Kidney epithelial cell (primary cell): ENCODE measurements around the gene TUBA4B. TPM values are rescaled to one million over a fixed set of nuclear protein-coding genes. Genes with fewer than 3 reads are reported as not detected.

Experiments used
- DNase-seq: peaks from one replicate; pipeline ENCODE4 v3.0.0-alpha.2; 2010; ENCODE audit warnings: low read depth
- H3K27me3 ChIP-seq: 2 replicates; pipeline ENCODE4 v1.6.0; 2011; ENCODE audit warnings: low read length; ENCODE audit not compliant: control insufficient read depth, insufficient read depth
- H3K36me3 ChIP-seq: 2 replicates; pipeline ENCODE4 v1.5.1; 2011; ENCODE audit warnings: low read length; ENCODE audit not compliant: control insufficient read depth, insufficient read depth
- H3K4me3 ChIP-seq: 2 replicates; pipeline ENCODE4 v1.5.1; 2011; ENCODE audit warnings: low read depth, mild to moderate bottlenecking, control low read depth, low read length
- total RNA-seq: library from RNA; depleted of rRNA; stranded (reverse); fragments of >200 nt; gene quantifications from 2 replicates; pipeline ENCODE4 v1.2.3, GENCODE V29; 2015
- TF ChIP-seq, protein P1 (sequence below): IDR thresholded peaks from 2 replicates; pipeline ENCODE4 v1.5.1; 2011; ENCODE audit warnings: mild to moderate bottlenecking, moderate library complexity, low read length, control low read depth, inconsistent platforms; ENCODE audit not compliant: insufficient read depth, poor library complexity, severe bottlenecking

Gene TUBA4B
- total RNA-seq, 1 donor from 2014 or later, result not detected

DNA sequence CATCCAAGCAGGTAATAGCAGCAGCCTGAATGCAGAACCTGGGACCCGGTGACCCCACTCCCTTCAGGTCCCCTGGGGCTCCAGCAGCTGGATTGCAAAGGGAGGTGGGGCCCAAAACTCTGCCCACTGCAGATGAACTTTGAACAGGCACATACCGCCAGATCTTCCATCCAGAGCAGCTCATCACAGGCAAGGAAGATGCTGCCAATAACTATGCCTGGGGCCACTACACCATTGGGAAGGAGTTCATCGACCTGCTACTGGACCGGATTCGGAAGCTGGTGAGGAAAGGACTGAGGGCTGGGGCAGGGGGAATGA, 17.0 kb downstream of the TUBA4B start:
- TF ChIP-seq, protein P1, sequence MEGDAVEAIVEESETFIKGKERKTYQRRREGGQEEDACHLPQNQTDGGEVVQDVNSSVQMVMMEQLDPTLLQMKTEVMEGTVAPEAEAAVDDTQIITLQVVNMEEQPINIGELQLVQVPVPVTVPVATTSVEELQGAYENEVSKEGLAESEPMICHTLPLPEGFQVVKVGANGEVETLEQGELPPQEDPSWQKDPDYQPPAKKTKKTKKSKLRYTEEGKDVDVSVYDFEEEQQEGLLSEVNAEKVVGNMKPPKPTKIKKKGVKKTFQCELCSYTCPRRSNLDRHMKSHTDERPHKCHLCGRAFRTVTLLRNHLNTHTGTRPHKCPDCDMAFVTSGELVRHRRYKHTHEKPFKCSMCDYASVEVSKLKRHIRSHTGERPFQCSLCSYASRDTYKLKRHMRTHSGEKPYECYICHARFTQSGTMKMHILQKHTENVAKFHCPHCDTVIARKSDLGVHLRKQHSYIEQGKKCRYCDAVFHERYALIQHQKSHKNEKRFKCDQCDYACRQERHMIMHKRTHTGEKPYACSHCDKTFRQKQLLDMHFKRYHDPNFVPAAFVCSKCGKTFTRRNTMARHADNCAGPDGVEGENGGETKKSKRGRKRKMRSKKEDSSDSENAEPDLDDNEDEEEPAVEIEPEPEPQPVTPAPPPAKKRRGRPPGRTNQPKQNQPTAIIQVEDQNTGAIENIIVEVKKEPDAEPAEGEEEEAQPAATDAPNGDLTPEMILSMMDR, result no peak

GRCh38 chr2:219271021-219271420, 18.0 kb downstream of the TUBA4B start:
- no peak for DNase-seq
- no peaks in the 10 kb centered on the region for H3K36me3 ChIP-seq
- no peaks in the 10 kb centered on the region for H3K27me3 ChIP-seq
- TF ChIP-seq, protein P1, result no peak
- no peak overlapping the region for H3K4me3 ChIP-seq

More for the DNA sequence above, 17.0 kb downstream of the TUBA4B start:
- no peaks in the 10 kb centered on the region for H3K27me3 ChIP-seq
- no peak for DNase-seq
- no peak overlapping the region for H3K4me3 ChIP-seq
- H3K36me3 ChIP-seq, result no peaks in the 10 kb centered on the region

DNA sequence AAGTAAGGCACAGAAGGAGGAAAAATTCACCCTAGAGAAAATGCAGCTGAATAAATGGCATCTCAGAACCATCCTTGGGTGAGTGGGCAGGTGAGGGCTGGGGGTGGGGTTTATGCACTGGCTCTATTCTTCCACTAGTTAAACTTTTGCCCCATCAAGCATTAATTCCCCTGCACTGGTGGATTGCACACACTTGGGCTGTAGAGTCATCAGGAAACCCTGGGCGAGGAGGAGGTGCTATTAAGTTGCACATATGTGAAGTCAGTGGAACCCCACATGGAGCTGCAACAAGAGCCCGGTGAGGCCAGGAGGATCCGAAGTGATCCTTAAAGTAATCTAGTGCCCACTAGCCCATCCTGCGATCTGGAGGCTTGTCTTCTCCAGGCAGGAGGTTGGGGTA, 19.3 kb downstream of the TUBA4B start:
- H3K27me3 ChIP-seq, result no peaks in the 10 kb centered on the region
- H3K4me3 ChIP-seq, result no peak overlapping the region
- TF ChIP-seq, protein P1, result no peak
- DNase-seq, result no peak
- H3K36me3 ChIP-seq, result no peaks in the 10 kb centered on the region

- TF ChIP-seq, protein P1, result no peak
- Histone ChIP-seq H3K4me3 (no peak overlapping the region), H3K36me3 (no peaks in the 10 kb centered on the region), H3K27me3 (no peaks in the 10 kb centered on the region)
- DNase-seq, result no peak
Observed at GRCh38 chr2:219272995-219273394, 20.0 kb downstream of the TUBA4B start.

DNA sequence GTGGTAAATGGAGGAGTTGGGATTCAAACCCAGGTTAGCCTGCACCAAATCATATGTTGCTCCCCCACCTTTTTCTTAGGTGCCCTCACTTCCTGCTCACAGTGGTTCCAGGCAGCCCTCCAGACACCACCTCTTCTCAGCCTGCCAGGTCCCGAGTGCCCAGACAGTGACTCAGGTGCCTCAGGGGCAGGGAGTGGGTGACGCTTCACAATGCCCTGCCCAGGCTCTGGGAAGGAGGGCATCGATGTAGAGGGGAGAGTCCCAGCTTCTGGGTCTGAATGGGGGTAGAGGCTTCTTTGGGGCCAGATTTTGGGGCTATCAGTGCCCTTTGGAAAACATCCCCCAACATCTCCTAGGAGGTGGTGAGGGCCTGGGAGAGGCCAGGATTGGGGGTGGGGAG, 20.9 kb downstream of the TUBA4B start:
- no peaks in the 10 kb centered on the region for H3K36me3 ChIP-seq
- no peaks in the 10 kb centered on the region for H3K27me3 ChIP-seq
- no peak overlapping the region for H3K4me3 ChIP-seq
- DNase-seq, result peak; percentile 70
- TF ChIP-seq, protein P1, result no peak

DNA sequence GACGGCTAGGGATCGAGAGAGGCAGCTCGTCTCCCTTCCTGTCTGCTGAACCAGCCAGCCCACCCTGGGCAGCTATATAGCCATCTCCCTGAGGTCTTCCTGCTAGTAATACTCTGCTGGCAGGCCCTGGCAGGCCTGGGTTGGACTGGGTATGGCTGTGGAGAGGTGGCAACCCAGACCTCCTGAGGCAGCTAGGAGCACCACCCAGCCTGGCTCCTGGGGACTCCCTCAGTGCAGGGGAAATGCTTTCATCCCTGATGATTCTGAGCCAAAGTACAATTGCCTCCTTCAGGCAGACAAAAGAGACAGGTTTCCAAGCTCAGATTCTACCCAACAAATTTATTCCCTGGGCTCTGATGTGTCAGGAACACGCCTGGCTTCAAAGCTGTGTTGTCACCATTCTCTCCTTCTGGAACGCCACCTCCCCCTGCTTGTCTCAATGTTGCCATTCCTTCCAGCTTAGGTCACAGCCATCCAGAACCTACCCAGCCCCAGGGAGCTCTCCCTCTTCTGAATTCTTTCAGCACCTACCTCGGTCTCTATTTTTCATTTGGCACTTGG, 21.4 kb downstream of the TUBA4B start:
- TF ChIP-seq, protein P1, result no peak
- H3K27me3 ChIP-seq, result no peaks in the 10 kb centered on the region
- H3K36me3 ChIP-seq, result no peaks in the 10 kb centered on the region
- peak; percentile 86 for DNase-seq
- no peak overlapping the region for H3K4me3 ChIP-seq
